ENCODE results near the gene IRF5. TPM values are rescaled to one million over a fixed set of nuclear protein-coding genes. Genes with fewer than 3 reads are reported as not detected.
A peak's percentile ranks its signal among the peaks of the same experiment; 100 is the strongest.
"Not testable (repeated sequence)": the region's sequence is repeated elsewhere in the genome, so short reads cannot be mapped to it uniquely, and the experiment has no call there.

Gene IRF5
- total RNA-seq, 4 donors from 2014 or later, result 7.6 to 14.5 (median 8.6) TPM

DNA sequence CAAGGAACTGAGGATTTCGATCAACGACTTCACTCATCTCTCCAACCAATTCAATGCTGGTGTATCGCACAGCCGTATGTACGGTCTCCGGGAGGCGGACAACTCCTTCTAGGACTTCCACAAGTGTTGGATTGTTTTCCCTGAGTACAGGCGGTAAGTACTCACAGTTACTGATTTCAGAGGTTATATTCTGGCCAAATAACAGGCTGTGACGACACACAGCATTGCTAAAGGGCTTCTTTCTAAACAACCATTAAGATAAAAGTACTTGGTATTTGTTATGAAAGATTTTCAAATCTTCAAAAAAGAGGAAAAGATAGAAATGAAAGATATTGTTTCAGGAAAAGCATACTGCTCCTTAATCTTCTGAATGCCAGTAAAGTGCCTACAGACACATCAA lies 52.2 kb downstream of the IRF5 start:
- H3K4me3 ChIP-seq, result no peak overlapping the region
- no peak for DNase-seq (ENCODE audit: extremely low spot score)
- no peaks in the 10 kb centered on the region for H3K4me1 ChIP-seq
- TF ChIP-seq POLR2AphosphoS5 (IDR thresholded peaks at IDR 0.05), result no peak
- TF ChIP-seq EP300 (IDR thresholded peaks at IDR 0.05), result no peak
- TF ChIP-seq, protein P1, sequence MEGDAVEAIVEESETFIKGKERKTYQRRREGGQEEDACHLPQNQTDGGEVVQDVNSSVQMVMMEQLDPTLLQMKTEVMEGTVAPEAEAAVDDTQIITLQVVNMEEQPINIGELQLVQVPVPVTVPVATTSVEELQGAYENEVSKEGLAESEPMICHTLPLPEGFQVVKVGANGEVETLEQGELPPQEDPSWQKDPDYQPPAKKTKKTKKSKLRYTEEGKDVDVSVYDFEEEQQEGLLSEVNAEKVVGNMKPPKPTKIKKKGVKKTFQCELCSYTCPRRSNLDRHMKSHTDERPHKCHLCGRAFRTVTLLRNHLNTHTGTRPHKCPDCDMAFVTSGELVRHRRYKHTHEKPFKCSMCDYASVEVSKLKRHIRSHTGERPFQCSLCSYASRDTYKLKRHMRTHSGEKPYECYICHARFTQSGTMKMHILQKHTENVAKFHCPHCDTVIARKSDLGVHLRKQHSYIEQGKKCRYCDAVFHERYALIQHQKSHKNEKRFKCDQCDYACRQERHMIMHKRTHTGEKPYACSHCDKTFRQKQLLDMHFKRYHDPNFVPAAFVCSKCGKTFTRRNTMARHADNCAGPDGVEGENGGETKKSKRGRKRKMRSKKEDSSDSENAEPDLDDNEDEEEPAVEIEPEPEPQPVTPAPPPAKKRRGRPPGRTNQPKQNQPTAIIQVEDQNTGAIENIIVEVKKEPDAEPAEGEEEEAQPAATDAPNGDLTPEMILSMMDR (IDR thresholded peaks at IDR 0.05), result no peak
- TF ChIP-seq POLR2A (IDR thresholded peaks at IDR 0.05; ENCODE audit: low read depth), result no peak
- H3K9me3 ChIP-seq, result no peaks in the 10 kb centered on the region
- peaks cover 26 to 90% (median 72%) of the 10 kb centered on the region in 4 donors for H3K36me3 ChIP-seq
- intact Hi-C loops (cut with DNase I), result no loop called here
- H3K27ac ChIP-seq (replicated peaks in 1 of 4), result no peak overlapping the region
- 83% methylated on average over 9 of the region's 9 CpGs for WGBS
- H3K27me3 ChIP-seq, result no peaks in the 10 kb centered on the region

DNA sequence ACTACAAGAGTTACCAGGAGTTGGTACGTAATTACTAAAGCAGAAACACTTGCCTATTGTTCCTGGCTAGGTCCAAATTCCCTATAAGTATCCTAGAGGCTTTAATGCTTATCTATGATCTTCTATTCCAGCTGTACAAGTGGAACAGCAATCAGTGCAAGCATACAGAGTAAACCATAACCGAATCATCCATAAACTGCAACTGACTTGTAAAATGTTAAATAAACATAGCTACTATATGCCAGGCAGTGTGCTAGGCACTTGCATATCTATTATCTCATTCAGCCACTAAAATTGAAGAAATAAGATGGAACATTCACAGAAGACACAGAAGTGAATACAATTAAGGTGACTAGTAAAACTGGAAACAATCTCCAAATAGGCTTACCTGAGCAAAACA lies 55.7 kb downstream of the IRF5 start:
- intact Hi-C loops (cut with DNase I), result no loop called here
- Histone ChIP-seq H3K27ac (replicated peaks in 1 of 4) (no peak overlapping the region), H3K4me1 (peaks cover 0 to 15% (median 1%) of the 10 kb centered on the region in 4 donors), H3K9me3 (no peaks in the 10 kb centered on the region), H3K36me3 (peaks cover 21 to 89% (median 65%) of the 10 kb centered on the region in 4 donors), H3K4me3 (no peak overlapping the region), H3K27me3 (no peaks in the 10 kb centered on the region)
- no peak for DNase-seq (ENCODE audit: extremely low spot score)
- 88% methylated on average over 2 of the region's 2 CpGs for WGBS
- TF ChIP-seq POLR2A (IDR thresholded peaks at IDR 0.05; ENCODE audit: low read depth), result no peak
- TF ChIP-seq, protein P1 (IDR thresholded peaks at IDR 0.05), result no peak
- no peak for TF ChIP-seq EP300 (IDR thresholded peaks at IDR 0.05)

DNA sequence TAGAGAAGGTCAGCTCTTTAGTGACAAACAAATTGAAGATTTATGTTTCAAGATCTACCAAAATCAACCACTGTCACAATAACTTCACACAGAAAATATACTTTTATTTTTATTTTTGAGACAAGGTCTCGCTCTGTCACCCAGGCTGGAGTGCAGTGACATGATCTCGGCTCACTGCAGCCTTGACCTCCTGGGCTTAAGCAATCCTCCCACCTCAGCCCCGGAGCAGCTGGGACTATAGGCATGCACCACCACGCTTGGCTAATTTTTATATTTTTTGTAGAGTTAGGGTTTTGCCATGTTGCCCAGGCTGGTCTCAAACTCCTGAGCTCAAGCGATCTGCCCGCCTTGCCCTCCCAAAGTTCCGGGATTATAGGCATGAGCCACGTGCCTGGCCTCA lies 56.8 kb downstream of the IRF5 start:
- intact Hi-C loops (cut with DNase I); H3K9me3 ChIP-seq; H3K4me3 ChIP-seq; H3K27me3 ChIP-seq; H3K27ac ChIP-seq (replicated peaks in 1 of 4); DNase-seq (ENCODE audit: extremely low spot score): not testable (repeated sequence)
- Histone ChIP-seq H3K36me3 (peaks cover 25 to 89% (median 66%) of the 10 kb centered on the region in 4 donors), H3K4me1 (peaks cover 0 to 15% (median 1%) of the 10 kb centered on the region in 4 donors)
- WGBS, result 97% methylated on average over 8 of the region's 8 CpGs

DNA sequence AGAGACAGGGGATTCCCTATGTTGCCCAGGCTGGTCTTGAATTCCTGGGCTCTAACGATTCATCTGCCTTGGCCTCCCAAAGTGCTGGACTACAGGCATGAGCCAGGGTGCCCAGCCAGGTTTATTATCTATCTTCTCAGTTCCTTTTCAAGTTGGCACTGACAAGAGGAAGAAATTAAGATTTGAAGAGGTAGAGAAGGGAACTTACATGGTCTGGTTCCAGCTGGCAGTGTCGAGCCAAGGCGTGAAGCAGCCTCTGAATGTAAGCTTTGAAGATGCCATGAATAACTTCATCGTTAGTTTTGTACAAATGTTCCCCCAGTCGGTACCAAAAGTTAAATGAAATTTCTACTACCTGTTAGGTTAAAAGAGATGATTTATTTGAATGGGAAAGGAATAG lies 59.5 kb downstream of the IRF5 start:
- Histone ChIP-seq H3K27me3 (no peaks in the 10 kb centered on the region), H3K4me3 (no peak overlapping the region), H3K4me1 (peaks cover 0 to 15% (median 1%) of the 10 kb centered on the region in 4 donors), H3K9me3 (no peaks in the 10 kb centered on the region), H3K36me3 (peaks cover 20 to 89% (median 72%) of the 10 kb centered on the region in 4 donors), H3K27ac (replicated peaks in 1 of 4) (peak overlapping the region; percentile 27 to 37 (median 30))
- WGBS, result 53% methylated on average over 5 of the region's 5 CpGs
- DNase-seq (ENCODE audit: extremely low spot score), result no peak
- TF ChIP-seq, protein P1 (IDR thresholded peaks at IDR 0.05), result no peak
- no peak for TF ChIP-seq EP300 (IDR thresholded peaks at IDR 0.05)
- no peak for TF ChIP-seq POLR2A (IDR thresholded peaks at IDR 0.05; ENCODE audit: low read depth)
- TF ChIP-seq POLR2AphosphoS5 (IDR thresholded peaks at IDR 0.05), result no peak
- intact Hi-C loops (cut with DNase I), result no loop called here

Small RNAs within 50 kb of the gene (small RNA-seq; reads per million reads assigned to genes)
- 0 reads per million in 3 donors for gene RN7SL306P

Other genes starting within 250 kb of the IRF5 start
- 100 to 1,000 TPM; 188 to 269 (median 199) TPM for gene CALU, start 198.6 kb upstream of the IRF5 start, total RNA-seq
- gene OPN1SW, start 162.1 kb upstream of the IRF5 start, total RNA-seq, result not detected
- gene CCDC136, start 146.0 kb upstream of the IRF5 start, total RNA-seq, result 10 to 100 TPM; 20.7 to 36.5 (median 33.7) TPM
- 100 to 1,000 TPM; 391 to 932 (median 533) TPM for gene FLNC, start 107.5 kb upstream of the IRF5 start, total RNA-seq
- 100 to 1,000 TPM in 2 of 4 donors, 10 to 100 TPM in 2; 74.3 to 108 (median 91.9) TPM for gene ATP6V1F, start 75.1 kb upstream of the IRF5 start, total RNA-seq
- under 1 TPM in 3 of 4 donors, not detected in 1; 0.13 to 0.66 (median 0.29) TPM for gene KCP, start 27.2 kb upstream of the IRF5 start, total RNA-seq
- gene TNPO3, start 117.2 kb downstream of the IRF5 start, total RNA-seq, result 10 to 100 TPM; 35.7 to 46.2 (median 38.1) TPM
- gene TSPAN33, start 206.8 kb downstream of the IRF5 start, total RNA-seq, result 10 to 100 TPM in 1 of 4 donors, 1 to 10 TPM in 3; 5.0 to 11.4 (median 7.5) TPM